HepG2 (cell line): ENCODE results near the gene MLX. TPM values are rescaled to one million over a fixed set of nuclear protein-coding genes. Genes with fewer than 3 reads are reported as not detected.
A peak's percentile ranks its signal among the peaks of the same experiment; 100 is the strongest.

ENCODE experiments used
- EZH2 ChIP-seq: conservative IDR thresholded peaks from 2 replicates; pipeline ENCODE4 v1.6.1; 2012; ENCODE audit warnings: mild to moderate bottlenecking, low read depth, low read length, moderate library complexity
- GMEB1 ChIP-seq: sonication (generic); formaldehyde crosslinking; IDR thresholded peaks from 2 replicates; pipeline ENCODE4 v1.5.1; 2020; ENCODE audit warnings: missing genetic modification reagents, mild to moderate bottlenecking, borderline replicate concordance
- MEIS2 ChIP-seq: sonication (generic); formaldehyde crosslinking; IDR thresholded peaks from 2 replicates; pipeline ENCODE4 v1.9.0; 2021; ENCODE audit warnings: mild to moderate bottlenecking, missing genetic modification reagents
- MXD4 ChIP-seq: IDR thresholded peaks from 2 replicates; pipeline ENCODE4 v1.6.1; 2016; ENCODE audit warnings: mild to moderate bottlenecking, missing biosample characterization, missing genetic modification reagents
- PATZ1 ChIP-seq: sonication (generic); formaldehyde crosslinking; IDR thresholded peaks from 2 replicates; pipeline ENCODE4 v1.4.0; 2020; ENCODE audit warnings: missing genetic modification reagents
- PLRG1 ChIP-seq: fragments of 450-650 bp; conservative IDR thresholded peaks from 2 replicates; pipeline ENCODE4 v1.6.1; 2016
- RXRA ChIP-seq: sonication (generic); formaldehyde crosslinking; IDR thresholded peaks from 2 replicates; pipeline ENCODE4 v1.5.1; 2020; ENCODE audit warnings: missing genetic modification reagents
- SAP130 ChIP-seq: IDR thresholded peaks from 2 replicates; pipeline ENCODE4 v1.6.1; 2016; ENCODE audit warnings: low read depth
- SP2 ChIP-seq: sonication (generic); formaldehyde crosslinking; IDR thresholded peaks from 2 replicates; pipeline ENCODE4 v1.5.1; 2020; ENCODE audit warnings: mild to moderate bottlenecking, missing genetic modification reagents
- TARDBP ChIP-seq: sonication (generic); formaldehyde crosslinking; IDR thresholded peaks from 2 replicates; pipeline ENCODE4 v1.8.0; 2022; ENCODE audit warnings: mild to moderate bottlenecking, missing genetic modification reagents
- ZFX ChIP-seq: sonication (generic); formaldehyde crosslinking; IDR thresholded peaks from 2 replicates; pipeline ENCODE4 v1.4.0; 2020; ENCODE audit warnings: mild to moderate bottlenecking, low read depth, missing genetic modification reagents, moderate library complexity
- ZNF136 ChIP-seq: sonication (generic); formaldehyde crosslinking; IDR thresholded peaks from 2 replicates; pipeline ENCODE4 v1.8.1; 2022; ENCODE audit warnings: low read depth, mild to moderate bottlenecking, moderate library complexity, missing genetic modification reagents
- ZNF224 ChIP-seq: sonication (generic); formaldehyde crosslinking; IDR thresholded peaks from 2 replicates; pipeline ENCODE4 v1.5.0; 2020; ENCODE audit warnings: mild to moderate bottlenecking, missing genetic modification reagents
- ZNF333 ChIP-seq: sonication (generic); formaldehyde crosslinking; IDR thresholded peaks from 2 replicates; pipeline ENCODE4 v1.4.0; 2020; ENCODE audit warnings: mild to moderate bottlenecking, missing genetic modification reagents, borderline replicate concordance
- ZNF512B ChIP-seq: sonication (generic); formaldehyde crosslinking; IDR thresholded peaks from 2 replicates; pipeline ENCODE4 v1.5.1; 2020; ENCODE audit warnings: missing genetic modification reagents, mild to moderate bottlenecking, borderline replicate concordance
- ZNF629 ChIP-seq: sonication (generic); formaldehyde crosslinking; conservative IDR thresholded peaks from 2 replicates; pipeline ENCODE4 v1.5.0; 2020; ENCODE audit warnings: missing genetic modification reagents
- ZNF770 ChIP-seq: sonication (generic); formaldehyde crosslinking; IDR thresholded peaks from 2 replicates; pipeline ENCODE4 v1.5.0; 2020; ENCODE audit warnings: mild to moderate bottlenecking, missing genetic modification reagents
- polyA plus RNA-seq, 8 experiments: library from polyadenylated mRNA; depleted of rRNA in 3 of 8; stranded (reverse) in 7 of 8; unstranded in 1 of 8; fragments of >200 nt; fragmentation: Illumina TruSeq in 4 of 8; extraction: Trizol in 4 of 8; gene quantifications; 2 replicates each; pipeline versions ENCODE4 v1.2.1 to v1.2.3, GENCODE V29; 2011 to 2016; ENCODE audit warnings: low read depth in 4 of 8, missing spikeins in 1 of 8, mixed read lengths in 1 of 8; ENCODE audit not compliant: insufficient read depth in 1 of 8
- total RNA-seq, 5 experiments: library from RNA; depleted of rRNA; stranded (reverse); fragments of >200 nt; fragmentation: Illumina TruSeq; extraction: Trizol; gene quantifications; 2 replicates each; pipeline ENCODE4 v1.2.3, GENCODE V29; 2016; ENCODE audit warnings: low read depth in 1 of 5
- TF ChIP-seq, protein P1 (sequence below): sonication (generic); formaldehyde crosslinking; conservative IDR thresholded peaks from 2 replicates; pipeline ENCODE4 v1.8.0; 2022; ENCODE audit warnings: missing genetic modification reagents

MLX gene
- total and polyA plus RNA-seq, 2 of the 13 experiments (the other 11 are each of a cell fraction or from before 2014, with no cell fraction given), result 38.9 to 74.4 TPM

- TF ChIP-seq MEIS2 (CRISPR knock-in tag) (peak; percentile 81; the same call in 1 of the 2 replicates), ZNF333 (CRISPR knock-in tag) (peak; percentile 21; the same call in 1 of the 2 replicates), EZH2 (no peak), PATZ1 (CRISPR knock-in tag) (peak; percentile 21; the same call in 1 of the 2 replicates), TARDBP (peak; percentile 36; the same call in 1 of the 2 replicates), ZNF512B (CRISPR knock-in tag) (0 out of 2 replicates have a peak, but pooled peaks have one; percentile 38), ZNF629 (peak; percentile 58), RXRA (CRISPR knock-in tag) (peak; percentile 90), PLRG1 (no peak), SAP130 (CRISPR knock-in tag) (peak; percentile 95), ZNF770 (CRISPR knock-in tag) (no peak), MXD4 (CRISPR knock-in tag) (no peak; the same call in 1 of the 2 replicates), SP2 (CRISPR knock-in tag) (no peak), ZNF224 (CRISPR knock-in tag) (no peak), GMEB1 (CRISPR knock-in tag) (peak; percentile 50), ZFX (peak; percentile 81), ZNF136 (CRISPR knock-in tag) (peak; percentile 37; the same call in 1 of the 2 replicates)
- TF ChIP-seq, protein P1, sequence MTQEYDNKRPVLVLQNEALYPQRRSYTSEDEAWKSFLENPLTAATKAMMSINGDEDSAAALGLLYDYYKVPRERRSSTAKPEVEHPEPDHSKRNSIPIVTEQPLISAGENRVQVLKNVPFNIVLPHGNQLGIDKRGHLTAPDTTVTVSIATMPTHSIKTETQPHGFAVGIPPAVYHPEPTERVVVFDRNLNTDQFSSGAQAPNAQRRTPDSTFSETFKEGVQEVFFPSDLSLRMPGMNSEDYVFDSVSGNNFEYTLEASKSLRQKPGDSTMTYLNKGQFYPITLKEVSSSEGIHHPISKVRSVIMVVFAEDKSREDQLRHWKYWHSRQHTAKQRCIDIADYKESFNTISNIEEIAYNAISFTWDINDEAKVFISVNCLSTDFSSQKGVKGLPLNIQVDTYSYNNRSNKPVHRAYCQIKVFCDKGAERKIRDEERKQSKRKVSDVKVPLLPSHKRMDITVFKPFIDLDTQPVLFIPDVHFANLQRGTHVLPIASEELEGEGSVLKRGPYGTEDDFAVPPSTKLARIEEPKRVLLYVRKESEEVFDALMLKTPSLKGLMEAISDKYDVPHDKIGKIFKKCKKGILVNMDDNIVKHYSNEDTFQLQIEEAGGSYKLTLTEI (CRISPR knock-in tag), result no peak
Measured at GRCh38 chr17:42541041-42541833, 25.7 kb upstream of the MLX start (continued).
